Smooth muscle cell (in vitro differentiated cells): ENCODE data around the gene VMP1. TPM values are rescaled to one million over a fixed set of nuclear protein-coding genes. Genes with fewer than 3 reads are reported as not detected.
A peak's percentile ranks its signal among the peaks of the same experiment; 100 is the strongest.
"Not testable (repeated sequence)": the region's sequence is repeated elsewhere in the genome, so short reads cannot be mapped to it uniquely, and the experiment has no call there.

Experiments used
- DNase-seq: peaks from one replicate; lab custom pipeline; 2025; ENCODE audit not compliant: unreplicated experiment; lab: John Stamatoyannopoulos, UW
- H2AFZ ChIP-seq: fragments of 200-600 bp; sonication (generic); 2 replicates; pipeline ENCODE4 v1.6.0; 2016; ENCODE audit warnings: antibody characterized with exemption, low read depth, mild to moderate bottlenecking
- H3F3A ChIP-seq: fragments of 200-600 bp; sonication (generic); 2 replicates; pipeline ENCODE4 v1.6.0; 2017; ENCODE audit warnings: antibody characterized with exemption, low read depth
- H3K27ac ChIP-seq: fragments of 200-600 bp; sonication (generic); 2 replicates; pipeline ENCODE4 v1.5.1; 2016; ENCODE audit warnings: low read depth, mild to moderate bottlenecking
- H3K27me3 ChIP-seq: fragments of 200-600 bp; sonication (generic); 2 replicates; pipeline ENCODE4 v1.6.1; 2016; ENCODE audit warnings: low read depth, mild to moderate bottlenecking
- H3K36me3 ChIP-seq: fragments of 200-600 bp; sonication (generic); 2 replicates; pipeline ENCODE4 v1.5.1; 2016; ENCODE audit warnings: low read depth
- H3K4me1 ChIP-seq: fragments of 200-600 bp; sonication (generic); 2 replicates; pipeline ENCODE4 v1.5.1; 2016; ENCODE audit warnings: low read depth
- H3K4me2 ChIP-seq: fragments of 200-600 bp; sonication (generic); 2 replicates; pipeline ENCODE4 v1.6.0; 2016; ENCODE audit warnings: mild to moderate bottlenecking
- H3K4me3 ChIP-seq: fragments of 200-600 bp; sonication (generic); 2 replicates; pipeline ENCODE4 v1.5.1; 2016; ENCODE audit warnings: mild to moderate bottlenecking
- H3K79me2 ChIP-seq: fragments of 200-600 bp; sonication (generic); 2 replicates; pipeline ENCODE4 v1.6.0; 2016; ENCODE audit warnings: low read depth, mild to moderate bottlenecking
- H3K9ac ChIP-seq: fragments of 200-600 bp; sonication (generic); 2 replicates; pipeline ENCODE4 v1.6.0; 2016; ENCODE audit warnings: low read depth
- H3K9me3 ChIP-seq: fragments of 200-600 bp; sonication (generic); replicated peaks from 2 replicates; pipeline ENCODE4 v1.5.1; 2016; ENCODE audit warnings: low read depth
- H4K20me1 ChIP-seq: fragments of 200-600 bp; sonication (generic); 2 replicates; pipeline ENCODE4 v1.6.0; 2016; ENCODE audit warnings: low read depth
- CTCF ChIP-seq: fragments of 200-600 bp; sonication (generic); IDR thresholded peaks from 2 replicates; pipeline ENCODE4 v1.5.1; 2017; ENCODE audit warnings: borderline replicate concordance, mild to moderate bottlenecking, antibody characterized with exemption; ENCODE audit not compliant: insufficient read depth, poor library complexity, severe bottlenecking
- WGBS: methylation state at CpG from one replicate; pipeline ENCODE4 v1.1.7; 2016; ENCODE audit warnings: low lambda C conversion rate; 5-methylcytosine and 5-hydroxymethylcytosine counted together
- polyA plus RNA-seq: library from polyadenylated mRNA; unstranded; fragments of >200 nt; fragmentation: Nextera tagmentation; extraction: Ambion mirVana; gene quantifications from 2 replicates; pipeline ENCODE4 v1.2.1, GENCODE V29; 2016
- total RNA-seq: library from RNA; depleted of rRNA; stranded (reverse); fragments of >200 nt; gene quantifications from 2 replicates; pipeline ENCODE4 v1.2.3, GENCODE V29; 2014

VMP1 gene
- total and polyA plus RNA-seq, 2 experiments from 2014 or later, result 102 to 545 TPM

- Histone ChIP-seq H3K4me3 (no peak overlapping the region), H3K27ac (peak overlapping the region; percentile 21), H2AFZ (no peak overlapping the region), H3K9ac (no peak overlapping the region), H3K36me3 (no peaks in the 10 kb centered on the region), H3K79me2 (no peaks in the 10 kb centered on the region), H3K9me3 (no peaks in the 10 kb centered on the region), H3K27me3 (no peaks in the 10 kb centered on the region), H4K20me1 (peaks cover 11% of the 10 kb centered on the region), H3F3A (peaks cover 38% of the 10 kb centered on the region), H3K4me1 (no peaks in the 10 kb centered on the region), H3K4me2 (no peak overlapping the region)
- no peak for DNase-seq
- 97% methylated on average over 6 of the region's 6 CpGs for WGBS
- TF ChIP-seq CTCF, result no peak
Measured at GRCh38 chr17:59848385-59848668, 140.9 kb downstream of the VMP1 start.

GRCh38 chr17:59848778-59849177 is 141.3 kb downstream of the VMP1 start:
- WGBS, result 60% methylated on average over 7 of the region's 7 CpGs
- Histone ChIP-seq H3K4me1 (no peaks in the 10 kb centered on the region), H3K9ac (no peak overlapping the region), H3F3A (peaks cover 33% of the 10 kb centered on the region), H2AFZ (no peak overlapping the region), H3K27ac (peak overlapping the region; percentile 21), H3K79me2 (no peaks in the 10 kb centered on the region), H4K20me1 (peaks cover 6% of the 10 kb centered on the region), H3K9me3 (no peaks in the 10 kb centered on the region), H3K27me3 (no peaks in the 10 kb centered on the region), H3K36me3 (no peaks in the 10 kb centered on the region), H3K4me3 (no peak overlapping the region), H3K4me2 (no peak overlapping the region)
- no peak for TF ChIP-seq CTCF
- no peak for DNase-seq

GRCh38 chr17:59850311-59850710 is 142.9 kb downstream of the VMP1 start:
- not testable (repeated sequence) for DNase-seq, H4K20me1 ChIP-seq, H3K9me3 ChIP-seq, H3K4me3 ChIP-seq, H3K27ac ChIP-seq, H3K79me2 ChIP-seq, H3K36me3 ChIP-seq, H3K27me3 ChIP-seq, H3K4me1 ChIP-seq, H3K9ac ChIP-seq, H3K4me2 ChIP-seq, H2AFZ ChIP-seq
- peaks cover 31% of the 10 kb centered on the region for H3F3A ChIP-seq
- WGBS, result 97% methylated on average over 15 of the region's 15 CpGs

GRCh38 chr17:59851439-59852375 is 144.3 kb downstream of the VMP1 start:
- Histone ChIP-seq H3K4me3 (no peak overlapping the region), H3K79me2 (no peaks in the 10 kb centered on the region), H3K27me3 (no peaks in the 10 kb centered on the region), H3K36me3 (no peaks in the 10 kb centered on the region), H2AFZ (no peak overlapping the region), H3K27ac (peak overlapping the region; percentile 83), H3K9ac (peak overlapping the region; percentile 27), H4K20me1 (no peaks in the 10 kb centered on the region), H3K4me2 (peak overlapping the region; percentile 53), H3K4me1 (no peaks in the 10 kb centered on the region), H3F3A (peaks cover 20% of the 10 kb centered on the region), H3K9me3 (no peaks in the 10 kb centered on the region)
- 36% methylated on average over 14 of the region's 14 CpGs for WGBS
- no peak for TF ChIP-seq CTCF
- no peak for DNase-seq

- H2AFZ ChIP-seq, H3K9ac ChIP-seq, H3K4me3 ChIP-seq: not testable (repeated sequence)
Measured at GRCh38 chr17:59852847-59853167, 145.4 kb downstream of the VMP1 start.

More at GRCh38 chr17:59852847-59853167, 145.4 kb downstream of the VMP1 start:
- H4K20me1 ChIP-seq, H3K36me3 ChIP-seq, DNase-seq, H3K4me1 ChIP-seq, H3K27me3 ChIP-seq, H3K9me3 ChIP-seq, H3K79me2 ChIP-seq: not testable (repeated sequence)
- WGBS, result 96% methylated on average over 7 of the region's 7 CpGs
- Histone ChIP-seq H3F3A (peaks cover 25% of the 10 kb centered on the region), H3K4me2 (peak overlapping the region; percentile 53), H3K27ac (peak overlapping the region; percentile 83)
